Loucy (cell line): Measurements from ENCODE around the gene RFX1.

ENCODE experiments used
- H2AFZ ChIP-seq: fragments of 200-600 bp; sonication (generic); 2 replicates; pipeline ENCODE4 v1.6.0; 2016; ENCODE audit warnings: antibody characterized with exemption, mild to moderate bottlenecking, low read length, moderate library complexity
- H3F3A ChIP-seq: fragments of 200-600 bp; 2 replicates; pipeline ENCODE4 v1.6.0; 2016; ENCODE audit warnings: antibody characterized with exemption, low read depth, mild to moderate bottlenecking
- H3K27me3 ChIP-seq: fragments of 200-600 bp; sonication (generic); 2 replicates; pipeline ENCODE4 v1.6.1; 2014; ENCODE audit warnings: low read length, mild to moderate bottlenecking; ENCODE audit not compliant: insufficient read depth, poor library complexity, severe bottlenecking
- H3K36me3 ChIP-seq: fragments of 200-600 bp; sonication (generic); 2 replicates; pipeline ENCODE4 v1.6.1; 2016; ENCODE audit warnings: low read length; ENCODE audit not compliant: insufficient read depth
- H3K4me1 ChIP-seq: fragments of 200-600 bp; sonication (generic); 2 replicates; pipeline ENCODE4 v1.5.1; 2014; ENCODE audit warnings: low read length, mild to moderate bottlenecking; ENCODE audit not compliant: insufficient read depth, poor library complexity, severe bottlenecking
- H3K4me2 ChIP-seq: fragments of 200-600 bp; sonication (generic); 2 replicates; pipeline ENCODE4 v1.6.0; 2014; ENCODE audit warnings: antibody characterized with exemption, low read length, low read depth, mild to moderate bottlenecking; ENCODE audit not compliant: poor library complexity, severe bottlenecking
- H3K4me3 ChIP-seq: fragments of 200-600 bp; sonication (generic); 2 replicates; pipeline ENCODE4 v1.5.1; 2014; ENCODE audit warnings: low read length, mild to moderate bottlenecking, mixed read lengths; ENCODE audit not compliant: poor library complexity, severe bottlenecking
- H3K79me2 ChIP-seq: fragments of 200-600 bp; sonication (generic); 2 replicates; pipeline ENCODE4 v1.6.1; 2014; ENCODE audit warnings: low read length; ENCODE audit not compliant: insufficient read depth
- H3K9ac ChIP-seq: fragments of 200-600 bp; sonication (generic); 2 replicates; pipeline ENCODE4 v1.6.0; 2014; ENCODE audit warnings: mild to moderate bottlenecking, low read depth, low read length, moderate library complexity; ENCODE audit not compliant: poor library complexity, severe bottlenecking
- H3K9me2 ChIP-seq: fragments of 200-600 bp; sonication (generic); replicated peaks from 2 replicates; pipeline ENCODE4 v1.6.1; 2016; ENCODE audit warnings: low read depth, low read length, mixed read lengths
- H3K9me3 ChIP-seq: fragments of 200-600 bp; sonication (generic); 2 replicates; pipeline ENCODE4 v1.6.1; 2014; ENCODE audit warnings: mild to moderate bottlenecking, antibody characterized with exemption, low read length, low read depth; ENCODE audit not compliant: insufficient read depth
- H4K20me1 ChIP-seq: fragments of 200-600 bp; sonication (generic); 2 replicates; pipeline ENCODE4 v1.6.0; 2014; ENCODE audit warnings: antibody characterized with exemption, low read length, mild to moderate bottlenecking; ENCODE audit not compliant: insufficient read depth, poor library complexity, severe bottlenecking
- CTCF ChIP-seq: fragments of 200-600 bp; sonication (generic); conservative IDR thresholded peaks from 2 replicates; pipeline ENCODE4 v1.5.1; 2014; ENCODE audit warnings: mild to moderate bottlenecking, antibody characterized with exemption, low read length
- EZH2phosphoT487 ChIP-seq: fragments of 200-600 bp; IDR thresholded peaks from 2 replicates; pipeline ENCODE4 v1.6.1; 2018; ENCODE audit warnings: antibody characterized with exemption, mild to moderate bottlenecking, moderate library complexity, borderline replicate concordance

The RFX1 gene

DNA sequence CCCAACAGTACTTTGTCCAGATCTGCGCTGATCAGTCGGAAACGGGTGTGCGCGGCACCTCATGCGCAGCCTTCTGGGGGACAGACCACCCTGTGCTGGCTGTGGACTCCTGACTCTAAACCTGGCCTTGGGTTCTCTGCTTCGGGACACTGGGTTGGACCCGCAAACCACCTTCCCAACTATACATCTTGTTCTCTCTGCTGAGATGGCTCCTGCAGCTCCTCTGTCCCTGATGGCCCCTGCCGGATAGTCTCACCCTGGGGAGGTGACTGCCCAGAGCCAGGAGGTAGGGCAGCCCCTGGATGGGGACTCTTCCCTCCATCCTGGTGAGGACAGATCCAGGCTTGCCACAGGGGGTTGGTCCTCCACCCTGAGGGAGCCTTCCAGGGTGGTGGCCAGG, 23.3 kb downstream of the RFX1 start:
- no peak for TF ChIP-seq CTCF
- no peak for TF ChIP-seq EZH2phosphoT487
- H3K36me3 ChIP-seq = no peaks in the 10 kb centered on the region
- no peak overlapping the region for H3K9ac ChIP-seq
- H2AFZ ChIP-seq = no peak overlapping the region
- no peak overlapping the region for H3K4me3 ChIP-seq
- no peaks in the 10 kb centered on the region for H3K9me2 ChIP-seq
- peaks cover 7% of the 10 kb centered on the region for H3F3A ChIP-seq
- peaks cover 64% of the 10 kb centered on the region for H3K4me1 ChIP-seq
- no peaks in the 10 kb centered on the region for H4K20me1 ChIP-seq
- no peaks in the 10 kb centered on the region for H3K9me3 ChIP-seq
- no peaks in the 10 kb centered on the region for H3K27me3 ChIP-seq
- H3K4me2 ChIP-seq = peak overlapping the region; percentile 20
- H3K79me2 ChIP-seq = no peaks in the 10 kb centered on the region

- Histone ChIP-seq H3K4me2 (peak overlapping the region; percentile 50), H3K4me3 (no peak overlapping the region), H3K9me3 (no peaks in the 10 kb centered on the region), H3K27me3 (no peaks in the 10 kb centered on the region), H2AFZ (no peak overlapping the region), H3K4me1 (peaks cover 57% of the 10 kb centered on the region), H4K20me1 (no peaks in the 10 kb centered on the region), H3K36me3 (no peaks in the 10 kb centered on the region), H3K79me2 (no peaks in the 10 kb centered on the region), H3K9me2 (no peaks in the 10 kb centered on the region), H3K9ac (peak overlapping the region; percentile 57), H3F3A (peaks cover 4% of the 10 kb centered on the region)
- TF ChIP-seq EZH2phosphoT487 (no peak), CTCF (no peak)
These were observed 24.1 kb downstream of the RFX1 start for GRCh38 chr19:13981988-13982501.

DNA sequence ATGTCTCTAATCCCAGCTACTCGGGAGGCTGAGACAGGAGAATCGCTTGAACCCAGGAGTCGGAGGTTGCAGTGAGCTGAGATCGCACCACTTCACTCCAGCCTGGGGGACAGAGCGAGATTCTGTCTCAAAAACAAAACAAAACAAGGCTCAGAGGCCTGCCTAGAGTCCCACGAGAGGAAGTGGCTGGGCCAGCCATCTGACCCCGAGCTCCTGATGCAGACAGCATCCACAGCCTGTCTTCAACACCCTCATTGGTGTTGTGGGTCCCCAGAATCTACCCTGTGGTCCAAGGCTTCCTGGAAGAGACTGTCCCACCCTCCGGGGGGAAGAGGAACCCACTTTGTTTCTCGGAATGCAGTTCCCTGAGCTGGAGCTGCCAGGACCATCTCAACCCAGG, 24.7 kb downstream of the RFX1 start:
- Histone ChIP-seq H3K4me1 (peaks cover 52% of the 10 kb centered on the region), H3F3A (no peaks in the 10 kb centered on the region), H3K36me3 (no peaks in the 10 kb centered on the region), H3K9me2 (no peaks in the 10 kb centered on the region), H2AFZ (no peak overlapping the region), H3K4me3 (peak overlapping the region; percentile 11), H3K9ac (peak overlapping the region; percentile 57), H3K9me3 (no peaks in the 10 kb centered on the region), H3K79me2 (no peaks in the 10 kb centered on the region), H3K27me3 (no peaks in the 10 kb centered on the region), H3K4me2 (peak overlapping the region; percentile 50), H4K20me1 (no peaks in the 10 kb centered on the region)
- TF ChIP-seq EZH2phosphoT487 = no peak
- no peak for TF ChIP-seq CTCF
